ENCODE results near the gene NUP88.
A peak's percentile ranks its signal among the peaks of the same experiment; 100 is the strongest.
"Not testable (repeated sequence)": the region's sequence is repeated elsewhere in the genome, so short reads cannot be mapped to it uniquely, and the experiment has no call there.

NUP88 gene

DNA sequence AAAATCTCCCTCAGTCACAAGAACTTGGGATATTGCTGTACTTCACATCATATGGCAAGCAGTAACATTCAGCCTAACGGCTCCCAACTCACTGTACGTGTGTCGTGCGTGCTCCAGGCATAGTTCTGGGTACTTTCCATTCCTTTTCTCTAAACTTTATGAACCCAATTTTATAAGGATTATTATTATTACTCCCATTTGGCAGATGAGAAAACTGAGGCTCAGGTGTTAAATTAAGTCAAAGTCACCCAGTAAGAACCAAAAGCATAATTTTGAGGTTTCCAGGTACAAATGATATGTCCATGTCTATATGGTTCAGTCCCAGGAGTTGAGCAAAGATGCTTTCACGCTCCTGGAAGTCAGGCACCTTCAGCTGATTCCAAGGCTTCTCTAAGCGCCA, 24.3 kb upstream of the NUP88 start:
- TF ChIP-seq, protein P1, sequence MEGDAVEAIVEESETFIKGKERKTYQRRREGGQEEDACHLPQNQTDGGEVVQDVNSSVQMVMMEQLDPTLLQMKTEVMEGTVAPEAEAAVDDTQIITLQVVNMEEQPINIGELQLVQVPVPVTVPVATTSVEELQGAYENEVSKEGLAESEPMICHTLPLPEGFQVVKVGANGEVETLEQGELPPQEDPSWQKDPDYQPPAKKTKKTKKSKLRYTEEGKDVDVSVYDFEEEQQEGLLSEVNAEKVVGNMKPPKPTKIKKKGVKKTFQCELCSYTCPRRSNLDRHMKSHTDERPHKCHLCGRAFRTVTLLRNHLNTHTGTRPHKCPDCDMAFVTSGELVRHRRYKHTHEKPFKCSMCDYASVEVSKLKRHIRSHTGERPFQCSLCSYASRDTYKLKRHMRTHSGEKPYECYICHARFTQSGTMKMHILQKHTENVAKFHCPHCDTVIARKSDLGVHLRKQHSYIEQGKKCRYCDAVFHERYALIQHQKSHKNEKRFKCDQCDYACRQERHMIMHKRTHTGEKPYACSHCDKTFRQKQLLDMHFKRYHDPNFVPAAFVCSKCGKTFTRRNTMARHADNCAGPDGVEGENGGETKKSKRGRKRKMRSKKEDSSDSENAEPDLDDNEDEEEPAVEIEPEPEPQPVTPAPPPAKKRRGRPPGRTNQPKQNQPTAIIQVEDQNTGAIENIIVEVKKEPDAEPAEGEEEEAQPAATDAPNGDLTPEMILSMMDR (IDR thresholded peaks at IDR 0.05; ENCODE audit: extremely low read depth, missing control alignments), result no peak
- DNase-seq (ENCODE audit: low spot score), result no peak

DNA sequence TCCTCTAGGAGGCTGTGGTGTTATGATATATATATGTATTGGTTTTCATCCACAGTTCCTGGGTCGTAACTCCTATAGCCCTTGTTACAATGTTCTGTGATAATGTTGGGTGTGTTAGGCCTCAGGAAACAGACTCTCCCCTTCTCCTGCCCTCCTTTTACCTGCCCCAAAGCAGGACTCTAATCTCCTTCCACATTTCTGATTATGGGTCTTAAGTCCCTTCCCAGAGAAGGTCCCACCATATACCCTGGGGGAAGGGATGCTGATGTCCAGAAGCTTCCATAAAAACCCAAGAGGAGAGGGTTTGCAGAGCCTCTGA, 19.9 kb upstream of the NUP88 start:
- DNase-seq (ENCODE audit: low spot score), result no peak
- TF ChIP-seq, protein P1 (IDR thresholded peaks at IDR 0.05; ENCODE audit: extremely low read depth, missing control alignments), result no peak

DNA sequence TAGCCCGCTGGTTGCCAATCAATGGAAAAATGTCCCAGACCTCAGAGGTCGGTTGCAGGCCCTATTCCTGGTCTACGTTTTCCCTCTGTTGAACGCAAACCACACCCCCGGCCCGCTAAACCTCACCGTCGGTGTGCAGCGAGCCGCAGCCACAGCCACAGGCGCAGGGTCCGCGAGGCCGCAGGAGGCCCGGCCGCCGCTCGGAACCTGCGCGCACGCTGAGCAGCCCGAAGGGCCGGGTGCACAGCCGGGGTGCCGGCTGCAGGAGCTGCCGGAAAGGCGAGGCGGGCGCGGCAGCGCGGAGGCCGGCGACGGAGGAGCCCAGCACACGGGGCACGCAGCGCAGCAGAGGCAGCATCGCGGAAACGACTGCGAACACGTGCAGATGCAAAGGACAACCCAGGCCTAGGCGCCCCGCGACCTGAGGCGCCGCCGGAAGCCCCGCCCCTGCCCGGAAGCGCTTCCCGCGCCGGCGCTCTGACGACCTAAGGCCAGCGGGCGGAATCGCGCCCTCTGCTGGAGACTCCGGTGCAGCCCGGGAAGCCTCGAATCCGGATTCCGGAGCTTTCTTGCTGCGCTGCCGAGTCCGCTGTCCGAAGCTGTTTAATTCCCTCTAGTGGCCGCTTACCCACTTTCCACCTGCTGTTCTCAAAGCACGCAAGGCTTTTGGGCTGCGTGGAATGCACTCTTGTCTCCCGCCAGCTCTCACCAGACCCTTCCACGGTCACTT, 19.4 kb upstream of the NUP88 start, which contains the start of gene C1QBP:
Gene C1QBP, minus strand, starts transcription at position 440 of the 730 bp plus-strand sequence. Its CDS starts 82 bp downstream, at position 358.
- TF ChIP-seq, protein P1 (IDR thresholded peaks at IDR 0.05; ENCODE audit: extremely low read depth, missing control alignments), result peak; percentile 91
- peak; percentile 96 for DNase-seq (ENCODE audit: low spot score)

- DNase-seq (ENCODE audit: low spot score), result no peak
- TF ChIP-seq, protein P1 (IDR thresholded peaks at IDR 0.05; ENCODE audit: extremely low read depth, missing control alignments), result no peak
Observed at GRCh38 chr17:5437721-5438317, 18.4 kb upstream of the NUP88 start.

- DNase-seq (ENCODE audit: low spot score), result not testable (repeated sequence)
Observed at GRCh38 chr17:5435781-5436315, 16.4 kb upstream of the NUP88 start.

- TF ChIP-seq, protein P1 (IDR thresholded peaks at IDR 0.05; ENCODE audit: extremely low read depth, missing control alignments), result no peak
- DNase-seq (ENCODE audit: low spot score), result no peak
Observed at GRCh38 chr17:5434984-5435383, 15.5 kb upstream of the NUP88 start.

DNA sequence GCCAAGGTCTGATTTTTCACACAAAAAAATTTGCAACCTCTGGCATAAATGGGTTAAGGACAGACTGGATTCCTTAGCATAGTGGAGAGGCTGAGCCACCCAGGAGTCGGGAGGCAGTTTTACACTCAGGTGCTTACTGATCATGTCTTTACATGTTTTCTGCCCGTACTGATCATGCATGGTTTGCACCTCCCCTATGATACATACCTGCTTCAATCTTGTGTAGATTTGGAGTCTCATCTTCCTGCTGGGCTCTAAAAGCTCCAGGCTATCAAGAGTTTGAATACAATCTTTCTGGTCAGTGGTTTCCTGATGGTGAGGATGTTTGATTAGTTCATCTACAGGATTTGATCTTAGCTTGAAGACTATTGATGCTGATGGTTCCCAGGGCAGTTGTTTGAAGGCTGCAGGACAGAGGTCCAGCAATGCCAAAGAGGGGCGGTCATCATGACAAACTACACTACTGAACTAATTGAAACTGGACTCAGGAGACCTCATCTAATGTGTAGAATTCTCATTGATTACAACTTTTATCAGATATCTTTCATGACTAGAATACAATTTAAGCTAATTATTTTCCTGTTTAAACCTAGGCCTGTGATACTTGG, 12.6 kb upstream of the NUP88 start:
- no peak for DNase-seq (ENCODE audit: low spot score)
- TF ChIP-seq, protein P1 (IDR thresholded peaks at IDR 0.05; ENCODE audit: extremely low read depth, missing control alignments), result no peak

- not testable (repeated sequence) for DNase-seq (ENCODE audit: low spot score)
Observed at GRCh38 chr17:5431234-5431633, 11.8 kb upstream of the NUP88 start.
